ENCODE data around the gene LRPAP1.

Gene LRPAP1

GRCh38 chr4:3500634-3501101, 31.6 kb downstream of the LRPAP1 start:
- no peak for DNase-seq (ENCODE audit: low read depth in 2 of 2)

- DNase-seq (ENCODE audit: low read depth in 2 of 2): no peak
Observed at GRCh38 chr4:3500111-3500510, 32.1 kb downstream of the LRPAP1 start.

- DNase-seq (ENCODE audit: low read depth in 2 of 2): no peak
Observed at GRCh38 chr4:3499710-3500109, 32.5 kb downstream of the LRPAP1 start.

GRCh38 chr4:3498901-3499510, 33.2 kb downstream of the LRPAP1 start:
- no peak for DNase-seq (ENCODE audit: low read depth in 2 of 2)

- no peak for DNase-seq (ENCODE audit: low read depth in 2 of 2)
Observed at GRCh38 chr4:3498407-3498806, 33.8 kb downstream of the LRPAP1 start.

- no peak for DNase-seq (ENCODE audit: low read depth in 2 of 2)
Observed at GRCh38 chr4:3497523-3498389, 34.5 kb downstream of the LRPAP1 start.

- no peak for DNase-seq (ENCODE audit: low read depth in 2 of 2)
Observed at GRCh38 chr4:3497095-3497494, 35.1 kb downstream of the LRPAP1 start.

GRCh38 chr4:3496021-3496420, 36.2 kb downstream of the LRPAP1 start:
- DNase-seq (ENCODE audit: low read depth in 2 of 2): no peak

- DNase-seq (ENCODE audit: low read depth in 2 of 2): no peak
Observed at GRCh38 chr4:3495204-3495975, 36.8 kb downstream of the LRPAP1 start.

- DNase-seq (ENCODE audit: low read depth in 2 of 2): no peak
Observed at GRCh38 chr4:3494462-3494871, 37.8 kb downstream of the LRPAP1 start.

GRCh38 chr4:3493720-3494461, 38.3 kb downstream of the LRPAP1 start:
- no peak for DNase-seq (ENCODE audit: low read depth in 2 of 2)

GRCh38 chr4:3492741-3493719, 39.2 kb downstream of the LRPAP1 start:
- DNase-seq (ENCODE audit: low read depth in 2 of 2): no peak

- no peak for DNase-seq (ENCODE audit: low read depth in 2 of 2)
Observed at GRCh38 chr4:3491681-3492405, 40.4 kb downstream of the LRPAP1 start.

- no peak for DNase-seq (ENCODE audit: low read depth in 2 of 2)
Observed at GRCh38 chr4:3489451-3489962, 42.7 kb downstream of the LRPAP1 start.

GRCh38 chr4:3488820-3489219, 43.4 kb downstream of the LRPAP1 start:
- no peak for DNase-seq (ENCODE audit: low read depth in 2 of 2)

- DNase-seq (ENCODE audit: low read depth in 2 of 2): no peak
Observed at GRCh38 chr4:3487861-3488260, 44.4 kb downstream of the LRPAP1 start.

GRCh38 chr4:3486541-3487540, 45.4 kb downstream of the LRPAP1 start:
- DNase-seq (ENCODE audit: low read depth in 2 of 2): no peak

- DNase-seq (ENCODE audit: low read depth in 2 of 2): no peak
Observed at GRCh38 chr4:3485886-3486540, 46.2 kb downstream of the LRPAP1 start.

Data from stimulated activated CD8-positive, alpha-beta memory T cell treated with anti-CD3 and anti-CD28 coated beads, Interleukin-7, amount 100 ng/mL, for 4 hours (primary cell).